Epidermal melanocyte (primary cell): ENCODE measurements around the gene DEXI.
A peak's percentile ranks its signal among the peaks of the same experiment; 100 is the strongest.
"Not testable (repeated sequence)": the region's sequence is repeated elsewhere in the genome, so short reads cannot be mapped to it uniquely, and the experiment has no call there.

Experiments used
- DNase-seq: peaks from one replicate; pipeline ENCODE4 v3.0.0; 2011; ENCODE audit warnings: low spot score; ENCODE audit not compliant: insufficient read length

The DEXI gene

DNA sequence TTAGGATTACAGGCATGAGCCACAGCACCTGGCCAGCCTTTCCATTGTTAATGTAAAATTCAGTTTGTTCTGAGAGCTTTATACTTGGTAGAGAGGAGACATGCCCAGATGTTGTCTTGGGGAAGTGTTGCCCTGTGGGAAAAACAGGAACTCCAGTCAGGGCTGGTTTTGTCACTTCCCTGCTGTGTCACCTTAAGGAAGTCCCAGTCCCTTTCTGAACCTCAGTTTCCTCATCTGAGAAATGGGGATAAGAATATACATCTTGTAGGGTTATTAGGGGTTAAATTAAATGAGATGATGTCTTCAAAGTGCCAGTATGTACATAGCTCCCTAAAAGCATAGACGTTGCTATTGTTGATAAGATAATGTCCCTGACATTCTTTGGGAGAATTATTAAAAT is 27.3 kb upstream of the DEXI start:
- no peak for DNase-seq

DNA sequence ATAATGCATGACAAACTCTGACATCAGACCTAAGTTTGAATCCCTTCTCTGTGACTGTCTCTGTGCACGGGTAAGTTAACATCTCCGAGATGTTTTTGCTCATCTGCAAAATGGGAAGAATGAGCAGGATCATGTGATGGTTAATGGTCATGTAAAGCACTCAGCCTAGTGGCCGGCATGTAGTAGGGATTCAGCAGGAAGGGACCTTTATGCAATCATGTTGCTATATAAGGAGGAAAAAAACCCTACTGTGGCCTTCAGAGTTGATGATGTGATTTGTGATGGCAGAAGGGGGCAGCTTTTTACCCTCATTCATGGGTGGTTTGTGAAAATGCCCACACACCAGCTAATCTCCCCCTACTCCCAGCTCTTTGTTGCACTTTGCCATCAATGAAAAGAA is 26.2 kb upstream of the DEXI start:
- no peak for DNase-seq

- no peak for DNase-seq
Measured at GRCh38 chr16:10967986-10968385, 25.7 kb upstream of the DEXI start.

DNA sequence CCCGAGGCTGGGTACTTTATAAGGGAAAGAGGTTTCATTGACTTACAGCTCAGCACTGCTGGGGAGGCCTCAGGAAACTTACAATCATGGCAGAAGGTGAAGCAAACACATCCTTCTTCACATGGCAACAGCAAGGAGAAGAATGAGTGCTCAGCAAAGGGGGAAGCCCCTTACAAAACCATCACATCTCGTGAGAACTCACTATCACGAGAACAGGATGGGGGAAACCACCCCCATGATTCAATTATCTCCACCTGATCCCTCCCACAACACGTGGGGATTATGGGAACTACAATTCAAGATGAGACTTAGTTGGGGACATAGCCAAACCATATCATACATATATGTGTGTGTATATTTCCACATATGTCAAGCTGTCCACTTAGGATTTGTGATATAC is 24.3 kb upstream of the DEXI start:
- DNase-seq, result not testable (repeated sequence)

DNA sequence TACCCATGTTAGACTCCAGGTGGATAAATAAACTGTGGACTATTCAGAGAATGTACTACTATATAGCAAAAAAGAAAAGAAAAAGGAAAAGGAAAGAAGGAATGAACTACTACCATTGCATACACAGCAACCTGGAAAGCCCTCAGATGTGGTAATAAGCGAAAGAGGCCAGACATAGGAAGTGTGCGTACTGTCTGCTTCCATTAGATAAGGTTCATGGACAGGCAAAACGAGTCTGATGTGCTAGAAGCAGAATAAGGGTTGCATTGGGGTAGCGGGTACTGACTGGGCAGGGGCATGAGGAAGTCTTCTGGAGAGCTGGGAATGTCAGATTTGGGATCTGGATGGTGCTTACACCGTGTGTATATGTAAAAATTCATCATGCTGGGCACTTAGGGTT is 23.9 kb upstream of the DEXI start:
- no peak for DNase-seq

DNA sequence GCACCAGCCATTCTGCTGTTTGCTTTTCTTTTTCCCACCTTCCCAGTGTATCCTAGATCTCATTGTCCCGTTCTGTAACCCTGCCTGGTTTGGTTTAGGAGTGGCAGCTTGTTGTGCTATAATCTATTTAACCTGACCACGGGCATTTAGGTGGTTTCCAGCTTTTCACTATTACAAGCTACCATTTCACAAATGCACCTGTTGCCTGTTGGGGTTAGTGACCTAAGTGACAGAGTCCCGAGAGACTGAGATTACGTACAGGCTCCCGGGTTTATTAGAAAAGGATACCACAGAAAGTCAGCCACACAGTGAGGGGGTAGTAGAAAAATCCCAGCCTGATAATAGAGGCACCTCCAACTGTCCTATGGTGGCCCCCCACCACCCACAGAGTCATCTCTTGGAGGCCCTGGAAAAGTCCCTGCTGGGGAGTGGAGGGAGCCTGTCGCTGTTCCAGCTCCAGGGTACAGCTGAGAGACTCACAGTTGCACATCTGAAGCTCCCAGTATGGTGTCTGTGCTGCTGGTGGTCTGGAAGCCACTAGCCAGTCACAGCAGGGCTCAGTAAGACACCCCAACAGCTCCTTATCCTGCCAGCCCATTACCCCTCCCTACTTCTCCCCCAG is 23.3 kb upstream of the DEXI start:
- no peak for DNase-seq

GRCh38 chr16:10964891-10965326 is 22.6 kb upstream of the DEXI start:
- DNase-seq, result no peak

DNA sequence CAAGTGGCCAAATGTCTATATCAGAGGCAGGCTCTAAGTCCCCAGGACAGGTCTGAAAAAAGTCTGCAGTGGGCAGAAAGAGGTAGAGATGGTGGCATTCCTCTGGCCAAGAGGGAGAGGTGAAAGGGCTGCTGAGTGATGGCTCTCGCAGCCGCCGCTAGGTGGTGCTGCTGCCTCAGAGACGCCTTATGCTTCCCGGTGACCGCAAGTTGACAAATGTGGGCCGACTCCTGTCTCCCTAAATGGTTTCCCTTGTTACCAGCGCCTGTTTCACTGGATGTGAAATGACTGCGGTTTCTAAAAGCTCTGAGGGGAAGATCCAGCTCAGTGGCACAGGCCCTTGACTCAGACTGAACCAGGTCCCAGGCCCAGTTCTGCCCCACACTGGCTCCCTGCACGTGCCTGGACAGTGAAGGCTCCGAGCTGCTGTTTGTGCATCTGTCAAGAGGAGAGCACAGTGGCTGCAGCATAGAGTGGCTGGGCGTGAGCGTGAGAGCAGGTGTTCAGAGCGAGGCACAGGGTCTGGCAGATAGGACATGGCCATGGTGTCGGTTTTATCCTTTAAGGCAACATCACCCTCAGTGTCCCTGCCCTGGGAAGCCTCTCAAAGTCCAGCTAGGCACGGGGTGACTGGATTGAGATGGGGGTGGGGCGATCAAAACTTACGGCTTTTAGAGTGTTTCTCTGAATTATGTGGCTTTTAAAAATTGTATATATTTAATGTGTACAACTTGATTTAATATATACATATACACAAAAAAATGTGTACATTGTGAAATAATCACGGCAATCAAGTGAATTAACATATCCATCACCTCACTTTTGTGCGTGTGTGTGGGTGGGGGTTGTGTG is 22.0 kb upstream of the DEXI start:
- peak; percentile 91 for DNase-seq

- no peak for DNase-seq
Measured at GRCh38 chr16:10961231-10961630, 19.0 kb upstream of the DEXI start.

DNA sequence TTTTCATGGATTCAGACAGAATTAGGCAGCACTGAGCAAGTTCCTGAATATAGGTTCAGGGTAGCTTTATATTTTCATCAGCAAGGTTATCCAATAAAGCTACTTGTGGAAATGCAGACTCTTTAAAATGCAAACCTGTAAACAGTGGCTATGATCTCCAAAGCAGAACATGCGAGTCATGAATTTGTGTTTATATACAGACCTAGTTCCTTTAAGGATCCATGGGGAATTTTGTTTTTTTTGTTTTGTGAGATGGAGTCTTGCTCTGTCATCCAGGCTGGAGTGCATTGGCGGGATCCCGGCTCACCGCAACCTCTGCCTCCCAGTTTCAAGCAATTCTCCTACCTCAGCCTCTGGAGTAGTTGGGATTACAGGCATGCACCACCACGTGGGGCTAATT is 16.9 kb upstream of the DEXI start:
- no peak for DNase-seq

GRCh38 chr16:10957771-10958482 is 15.7 kb upstream of the DEXI start:
- no peak for DNase-seq

DNA sequence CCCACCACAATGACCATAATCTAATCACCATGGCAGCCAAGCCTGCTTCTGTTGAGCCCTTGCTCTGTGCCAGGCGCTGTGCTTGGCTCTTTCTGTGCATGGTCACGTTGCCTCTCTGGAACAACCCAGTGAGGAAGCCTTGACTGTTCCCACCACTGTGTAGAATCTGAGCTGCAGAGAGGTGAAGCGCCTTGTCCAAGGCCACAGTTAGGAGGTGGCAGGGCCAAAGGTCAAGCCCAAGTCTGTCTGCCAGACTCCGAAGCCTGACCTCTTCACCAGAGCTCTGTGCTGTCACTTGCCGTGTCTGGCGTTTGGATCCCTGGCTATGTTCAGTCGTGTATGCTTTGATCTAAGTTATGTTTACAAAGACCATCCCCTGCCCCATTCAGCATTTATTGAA is 12.6 kb upstream of the DEXI start:
- no peak for DNase-seq

GRCh38 chr16:10951026-10951425 is 8.8 kb upstream of the DEXI start:
- DNase-seq, result no peak

DNA sequence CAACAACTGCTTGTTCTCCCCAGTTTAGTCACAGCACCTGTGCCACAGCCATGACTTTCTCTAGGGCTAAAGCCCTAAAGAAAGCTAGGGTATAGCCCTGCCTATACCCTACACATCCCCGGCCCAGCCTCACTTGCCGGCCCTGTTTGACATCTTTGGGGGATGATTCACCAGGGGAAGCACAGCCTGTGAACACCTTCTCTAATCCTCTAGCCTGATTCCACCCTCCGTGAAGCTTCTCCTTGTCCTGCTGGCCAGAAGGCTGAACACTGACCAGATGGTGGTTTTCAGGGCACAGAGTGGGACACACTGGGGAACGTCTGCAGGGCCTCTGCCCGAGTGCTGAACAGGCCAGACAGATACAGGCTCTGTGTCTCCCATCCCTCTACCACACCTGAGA is 8.1 kb upstream of the DEXI start:
- no peak for DNase-seq

DNA sequence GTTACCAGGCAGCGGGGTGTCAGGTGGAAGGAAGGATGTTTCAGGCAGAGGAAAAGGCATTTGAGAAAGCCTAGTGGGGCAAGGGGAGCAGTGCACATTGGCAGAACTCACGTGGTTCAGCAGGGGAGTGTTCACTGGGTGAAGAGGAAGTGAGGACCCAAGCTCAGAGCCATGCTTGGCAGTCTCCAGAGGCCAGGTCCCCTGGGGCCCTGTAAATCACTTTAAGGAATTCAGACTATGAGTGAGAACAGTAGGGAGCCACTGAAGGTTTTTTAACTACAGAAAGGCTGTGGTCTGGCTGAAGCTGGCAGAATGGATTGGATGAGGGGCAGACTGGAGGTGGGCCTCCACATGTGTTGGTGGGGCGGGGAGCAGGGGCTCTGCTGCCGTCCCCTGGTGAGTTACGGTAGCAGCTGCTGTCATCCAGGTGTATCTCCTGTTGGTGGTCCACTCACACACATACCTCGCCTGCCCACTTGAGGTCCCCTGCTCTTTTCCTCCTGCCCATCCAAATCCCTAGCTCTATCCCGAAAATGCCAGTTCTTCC is 7.2 kb upstream of the DEXI start:
- DNase-seq, result no peak

DNA sequence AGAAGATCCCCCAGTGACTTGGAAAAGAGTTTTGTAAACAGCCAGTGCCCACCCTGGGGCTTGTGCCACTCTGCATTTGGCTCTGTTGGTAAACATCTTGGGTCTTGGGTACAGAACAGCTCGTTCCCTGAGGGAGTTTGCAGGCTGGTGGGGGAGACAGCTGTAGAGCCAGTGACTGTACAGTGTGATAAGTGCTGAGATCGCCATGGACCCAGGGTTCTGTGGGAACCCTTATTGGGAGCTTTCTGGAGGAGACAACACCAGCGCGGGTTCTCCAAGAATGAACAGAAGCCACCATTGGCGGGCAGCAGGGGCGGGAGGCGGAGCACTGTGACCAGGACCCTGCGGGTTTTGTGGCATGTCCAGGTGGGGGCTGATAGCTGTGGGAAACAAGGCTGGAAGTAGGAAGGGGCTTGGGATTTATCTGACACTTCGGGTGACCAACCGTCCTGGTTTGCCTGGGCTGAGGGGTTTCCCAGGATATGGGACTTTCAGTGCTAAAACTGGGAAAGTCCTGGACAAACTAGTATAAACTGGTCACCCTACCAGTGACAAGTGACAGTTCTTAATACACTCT is 5.0 kb upstream of the DEXI start:
- DNase-seq, result no peak

DNA sequence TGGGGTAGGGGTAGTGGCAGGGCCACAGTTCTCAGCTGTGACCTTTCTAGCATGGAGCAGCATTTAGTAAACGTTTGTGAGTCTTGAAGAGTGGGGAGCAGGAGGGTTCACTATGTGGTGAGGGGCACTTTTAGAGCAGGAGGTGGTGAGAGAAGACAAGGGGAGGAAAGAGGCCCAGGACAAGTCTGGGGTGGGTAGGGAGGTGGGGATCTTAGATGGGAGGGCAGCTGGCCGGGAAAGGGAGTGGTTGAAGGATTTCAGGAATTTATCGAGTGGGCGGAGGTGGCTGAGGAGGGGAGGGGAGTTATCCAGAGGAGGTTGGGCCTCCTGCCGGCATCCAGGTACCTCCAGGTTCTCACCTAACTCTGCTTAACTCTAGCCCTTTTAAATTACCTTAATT is 4.0 kb upstream of the DEXI start:
- DNase-seq, result no peak

DNA sequence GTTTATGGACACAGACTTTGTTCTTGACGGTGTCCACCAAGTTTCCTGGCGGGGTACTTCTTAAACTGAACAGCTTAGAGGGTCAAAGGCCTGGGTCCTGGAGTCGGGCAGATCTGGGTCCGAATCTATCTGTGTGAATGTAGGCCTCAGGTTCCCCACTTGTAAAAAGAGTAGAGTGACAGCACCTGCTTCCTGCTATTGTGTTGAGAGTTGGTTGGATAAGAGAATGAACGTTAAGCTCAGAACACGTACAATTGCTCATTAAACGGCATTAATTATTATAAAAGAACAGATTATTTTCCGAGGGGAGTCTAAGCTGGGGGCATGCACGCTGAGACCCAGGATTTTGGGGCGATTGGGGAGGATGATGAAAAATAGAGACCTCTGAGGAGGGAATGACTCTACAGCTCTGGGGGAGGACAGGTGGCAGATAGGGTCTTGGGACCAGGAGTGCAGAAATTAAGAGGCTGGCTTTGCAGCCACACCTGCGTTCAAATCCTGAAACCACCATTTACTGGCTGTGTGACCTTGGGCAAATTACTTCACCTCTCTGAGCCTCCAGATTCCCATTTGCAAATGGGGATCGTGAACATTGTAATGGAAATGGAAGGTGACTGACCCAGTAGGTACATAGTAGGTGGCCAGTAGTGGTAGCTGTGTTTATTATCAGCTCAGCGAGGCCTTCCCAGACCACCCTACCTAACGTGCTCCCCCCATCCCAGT is 3.0 kb upstream of the DEXI start:
- DNase-seq, result no peak

- DNase-seq, result peak; percentile 92
Measured at GRCh38 chr16:10944249-10945064, 2.2 kb upstream of the DEXI start, which contains the start of gene CLEC16A. Gene CLEC16A (plus strand): TSS chr16:10944564. CDS start chr16:10944718, 154 bp downstream.

- DNase-seq, result no peak
Measured at GRCh38 chr16:10943064-10943353, 741 bp upstream of the DEXI start.
